Colonic mucosa (tissue), 4 donors: ENCODE results near the gene NOXA1. TPM values are rescaled to one million over a fixed set of nuclear protein-coding genes. Genes with fewer than 3 reads are reported as not detected.

Experiments
- DNase-seq: peaks from one replicate; pipeline ENCODE4 v3.0.0-alpha.2; 2020
- H3K27ac ChIP-seq: fragments of 200-600 bp; one replicate; pipeline ENCODE4 v1.8.0; 2021
- H3K27me3 ChIP-seq: fragments of 200-600 bp; one replicate; pipeline ENCODE4 v1.8.0; 2021
- H3K36me3 ChIP-seq: fragments of 200-600 bp; one replicate; pipeline ENCODE4 v1.8.0; 2021
- H3K4me1 ChIP-seq: fragments of 200-600 bp; one replicate; pipeline ENCODE4 v1.8.0; 2021; ENCODE audit warnings: mild to moderate bottlenecking
- H3K4me3 ChIP-seq: fragments of 200-600 bp; one replicate; pipeline ENCODE4 v1.8.0; 2021
- H3K9ac ChIP-seq, 2 donors: one replicate each; pipeline ENCODE4 v1.7.0; 2013; ENCODE audit warnings: control low read depth in 2 of 2, low read depth in 2 of 2, low read length in 2 of 2
- H3K9me3 ChIP-seq: fragments of 200-600 bp; one replicate; pipeline ENCODE4 v1.8.0; 2021
- intact Hi-C: fragments of 100-400 bp; cut with DNase I; formaldehyde crosslinking; loops from one replicate; pipeline ENCODE4 v1.14.1; 2022
- total RNA-seq, 2 donors: library from RNA; stranded (reverse); fragmentation: NEBNext Ultra II Directional in 1 of 2; extraction: Animal tissue kit (Norgen Biotek cat#: 25700) in 1 of 2; gene quantifications; one replicate each; pipeline ENCODE4 v1.2.1, GENCODE V29; 2021
- TF ChIP-seq, protein P1 (sequence below): fragments of 200-600 bp; IDR thresholded peaks from one replicate; pipeline ENCODE4 v1.8.0; 2022; ENCODE audit warnings: antibody characterized with exemption, mild to moderate bottlenecking
- donor health status: healthy.
- donor health status: DM: no; HTN: no; CAD: no.
- donor health status: DM: no; HTN: no; CAD: no.

Gene NOXA1
- total RNA-seq, 2 donors from 2014 or later = 27.5 to 29.3 TPM

GRCh38 chr9:137404961-137405567 is 18.1 kb upstream of the NOXA1 start:
- Histone ChIP-seq H3K4me1 (peaks cover 18% of the 10 kb centered on the region), H3K27ac (no peak overlapping the region), H3K4me3 (no peak overlapping the region), H3K36me3 (no peaks in the 10 kb centered on the region), H3K27me3 (no peaks in the 10 kb centered on the region), H3K9me3 (no peaks in the 10 kb centered on the region), H3K9ac (no peak overlapping the region)
- TF ChIP-seq, protein P1, sequence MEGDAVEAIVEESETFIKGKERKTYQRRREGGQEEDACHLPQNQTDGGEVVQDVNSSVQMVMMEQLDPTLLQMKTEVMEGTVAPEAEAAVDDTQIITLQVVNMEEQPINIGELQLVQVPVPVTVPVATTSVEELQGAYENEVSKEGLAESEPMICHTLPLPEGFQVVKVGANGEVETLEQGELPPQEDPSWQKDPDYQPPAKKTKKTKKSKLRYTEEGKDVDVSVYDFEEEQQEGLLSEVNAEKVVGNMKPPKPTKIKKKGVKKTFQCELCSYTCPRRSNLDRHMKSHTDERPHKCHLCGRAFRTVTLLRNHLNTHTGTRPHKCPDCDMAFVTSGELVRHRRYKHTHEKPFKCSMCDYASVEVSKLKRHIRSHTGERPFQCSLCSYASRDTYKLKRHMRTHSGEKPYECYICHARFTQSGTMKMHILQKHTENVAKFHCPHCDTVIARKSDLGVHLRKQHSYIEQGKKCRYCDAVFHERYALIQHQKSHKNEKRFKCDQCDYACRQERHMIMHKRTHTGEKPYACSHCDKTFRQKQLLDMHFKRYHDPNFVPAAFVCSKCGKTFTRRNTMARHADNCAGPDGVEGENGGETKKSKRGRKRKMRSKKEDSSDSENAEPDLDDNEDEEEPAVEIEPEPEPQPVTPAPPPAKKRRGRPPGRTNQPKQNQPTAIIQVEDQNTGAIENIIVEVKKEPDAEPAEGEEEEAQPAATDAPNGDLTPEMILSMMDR = no peak
- DNase-seq = no peak
- intact Hi-C loops = loop anchor here (5.0 kb wide), 1 partner anchor 103 kb away; the partner anchor contains the start of gene NRARP

DNA sequence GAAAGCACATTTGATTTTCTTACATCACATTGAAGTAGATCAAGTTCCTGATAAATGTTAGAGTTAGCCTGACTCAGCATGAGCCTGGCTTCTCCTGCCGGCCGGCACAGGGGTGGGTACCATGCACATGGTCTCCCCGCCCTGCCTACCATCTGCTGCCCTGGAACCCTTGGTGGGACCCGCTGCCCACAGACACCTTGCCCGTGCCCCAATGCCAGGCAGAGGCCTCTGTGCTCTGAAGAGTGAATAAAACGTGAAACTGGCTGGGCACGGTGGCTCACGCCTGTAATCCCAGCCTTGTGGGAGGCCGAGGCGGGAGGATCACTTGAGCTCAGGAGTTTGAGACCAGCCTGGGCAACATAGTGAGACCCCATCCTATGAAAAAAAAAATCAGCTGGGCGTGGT is 17.5 kb upstream of the NOXA1 start:
- no peak overlapping the region for H3K27ac ChIP-seq
- no peak for DNase-seq

DNA sequence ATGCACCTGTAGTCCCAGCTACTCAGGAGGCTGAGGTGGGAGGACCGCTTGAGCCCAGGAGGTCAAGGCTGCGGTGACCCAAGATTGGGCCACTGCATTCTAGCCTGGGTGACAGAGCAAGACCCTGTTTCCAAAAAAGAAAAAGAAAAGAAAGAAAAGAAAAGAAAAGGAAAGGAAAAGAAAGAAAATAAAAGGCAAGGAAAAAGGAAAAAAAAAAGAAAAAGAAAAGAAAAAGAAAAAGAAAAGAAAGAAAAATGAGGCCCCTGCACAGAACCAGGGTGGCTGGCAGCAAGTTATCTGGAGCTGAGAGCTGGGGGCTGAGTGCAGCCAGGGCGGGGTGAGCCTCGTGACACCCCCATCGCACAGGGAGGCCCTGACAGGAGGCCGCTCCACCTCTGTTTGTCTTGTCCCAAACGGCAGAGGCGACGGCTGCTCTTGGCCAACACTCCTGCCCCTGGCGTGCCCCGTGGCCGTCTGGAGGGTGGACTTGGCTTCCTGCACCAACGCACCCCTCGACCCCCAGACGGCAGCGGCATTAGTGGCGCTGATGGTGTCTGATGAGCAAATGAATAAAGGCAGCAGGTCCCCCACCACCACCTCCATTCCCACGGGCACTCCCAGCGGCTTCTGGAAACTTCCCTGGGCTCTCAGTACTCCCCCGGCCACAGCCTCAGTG is 17.0 kb upstream of the NOXA1 start:
- TF ChIP-seq, protein P1 = no peak
- Histone ChIP-seq H3K9me3 (no peaks in the 10 kb centered on the region), H3K9ac (peak overlapping the region; percentile 63 to 87), H3K36me3 (no peaks in the 10 kb centered on the region), H3K4me1 (peaks cover 18% of the 10 kb centered on the region), H3K27ac (peak overlapping the region; percentile 23), H3K4me3 (peak overlapping the region; percentile 34), H3K27me3 (no peaks in the 10 kb centered on the region)
- DNase-seq = peak; percentile 65
- intact Hi-C loops = loop anchor here (2.0 to 5.0 kb wide), 2 partner anchors 104 to 119 kb away; partner anchors contain the start of gene NRARP

More for the DNA sequence above, 17.5 kb upstream of the NOXA1 start:
- intact Hi-C loops = loop anchor here (2.0 to 5.0 kb wide), 2 partner anchors 103 to 119 kb away; partner anchors contain the start of gene NRARP
- H3K4me3 ChIP-seq = no peak overlapping the region
- H3K27me3 ChIP-seq = no peaks in the 10 kb centered on the region
- no peaks in the 10 kb centered on the region for H3K9me3 ChIP-seq
- TF ChIP-seq, protein P1 = no peak
- peak overlapping the region in 1 of 2 donors; percentile 12 for H3K9ac ChIP-seq
- H3K4me1 ChIP-seq = peaks cover 18% of the 10 kb centered on the region
- H3K36me3 ChIP-seq = no peaks in the 10 kb centered on the region

DNA sequence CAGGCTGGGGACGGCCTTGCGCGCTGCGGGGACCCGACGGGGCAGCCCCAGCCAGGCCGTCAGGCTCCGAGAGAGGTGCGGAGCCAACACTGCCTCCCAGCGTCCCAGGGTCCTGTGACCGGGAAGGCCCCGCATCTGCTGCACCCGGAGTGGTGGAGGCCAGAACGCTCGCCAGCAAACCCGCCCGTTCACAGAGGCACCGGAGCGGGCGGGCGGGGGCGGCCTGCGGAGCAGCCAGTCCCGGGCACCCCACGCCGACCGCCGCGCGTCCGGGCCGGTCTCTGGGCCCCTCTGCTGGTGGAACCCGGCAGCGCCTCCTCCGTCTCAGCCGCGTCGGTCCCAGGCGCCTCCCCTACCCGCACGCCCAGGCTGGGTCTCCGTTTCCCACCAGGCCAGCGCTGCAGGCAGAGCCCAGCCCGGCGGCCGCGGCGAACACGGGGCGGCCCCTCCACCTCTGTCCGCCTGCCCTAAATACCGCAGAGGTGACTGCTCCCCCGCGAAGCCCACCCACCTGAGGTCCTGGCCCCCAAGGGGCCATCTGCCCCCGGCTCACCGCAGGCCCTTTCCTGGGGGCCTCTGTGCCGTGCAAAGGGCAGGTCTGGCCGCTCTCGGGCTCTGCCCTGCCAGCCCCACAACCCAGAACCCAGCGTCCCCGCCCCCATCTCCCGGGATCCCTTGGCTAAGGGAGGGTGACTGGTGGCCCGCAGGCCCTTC is 16.2 kb upstream of the NOXA1 start:
- Histone ChIP-seq H3K27me3 (no peaks in the 10 kb centered on the region), H3K36me3 (no peaks in the 10 kb centered on the region), H3K4me1 (peaks cover 21% of the 10 kb centered on the region), H3K27ac (peak overlapping the region; percentile 23), H3K9ac (peak overlapping the region; percentile 63 to 87), H3K9me3 (no peaks in the 10 kb centered on the region), H3K4me3 (peak overlapping the region; percentile 34)
- TF ChIP-seq, protein P1 = peak; percentile 81
- intact Hi-C loops = loop anchor here (2.0 to 5.0 kb wide), 2 partner anchors 105 to 120 kb away; partner anchors contain the start of gene NRARP
- peak; percentile 76 for DNase-seq

DNA sequence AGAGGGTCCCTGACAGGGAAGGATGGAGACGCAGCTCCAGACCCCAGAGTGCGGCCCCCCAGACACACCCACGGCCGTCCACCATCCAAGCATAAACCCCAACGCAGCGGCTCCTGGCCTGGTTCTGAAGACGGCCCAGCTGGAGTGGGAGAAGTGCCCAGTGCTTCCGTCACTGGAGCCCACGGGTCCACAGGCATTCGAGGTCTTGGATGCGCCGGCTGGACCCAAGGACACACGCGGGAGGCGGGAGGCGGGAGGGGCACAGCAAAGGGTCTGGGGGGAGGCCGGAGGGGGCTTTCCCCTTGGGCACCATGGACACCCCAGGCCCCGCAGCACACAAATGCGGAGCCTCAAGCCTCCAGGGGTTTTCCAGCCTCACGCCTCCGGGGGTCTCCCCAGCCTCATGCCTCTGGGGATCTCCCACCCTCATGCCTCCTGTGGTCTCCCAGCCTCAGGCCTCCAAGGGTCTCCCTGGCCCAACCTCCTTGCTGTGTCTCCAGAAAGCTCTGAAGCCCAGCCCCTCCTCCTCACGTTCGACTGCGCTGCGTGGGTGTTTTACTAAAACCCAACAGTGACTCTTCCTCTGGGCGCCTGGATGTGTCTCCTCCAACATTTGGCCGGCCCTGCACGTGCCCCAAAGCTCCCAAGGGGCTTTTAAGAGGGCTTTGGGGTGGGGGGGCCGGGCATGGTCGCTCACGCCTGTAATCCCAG is 15.4 kb upstream of the NOXA1 start:
- Histone ChIP-seq H3K4me1 (peaks cover 26% of the 10 kb centered on the region), H3K27ac (no peak overlapping the region), H3K9me3 (no peaks in the 10 kb centered on the region), H3K27me3 (no peaks in the 10 kb centered on the region), H3K4me3 (peak overlapping the region; percentile 34), H3K9ac (peak overlapping the region; percentile 63 to 87), H3K36me3 (no peaks in the 10 kb centered on the region)
- DNase-seq = no peak
- intact Hi-C loops = loop anchor here (2.0 to 5.0 kb wide), 2 partner anchors 105 to 121 kb away; partner anchors contain the start of gene NRARP
- TF ChIP-seq, protein P1 = no peak
